SK-N-SH (cell line): ENCODE results near the gene GTF3C1. TPM values are rescaled to one million over a fixed set of nuclear protein-coding genes. Genes with fewer than 3 reads are reported as not detected.

Experiments used
- CTCF ChIA-PET: fragments of 300-600, 350-600 bp; formaldehyde crosslinking; extraction: SDS; loops from one replicate; lab custom pipeline; 2021; lab: Yijun Ruan, JAX
- POLR2A ChIA-PET: fragments of 350-600 bp; sonication (Branson Sonifier 250); formaldehyde crosslinking; extraction: SDS; loops from one replicate; lab custom pipeline; 2020; ENCODE audit warnings: antibody characterized with exemption, inconsistent platforms; lab: Yijun Ruan, JAX
- DNase-seq: peaks from one replicate; pipeline ENCODE4 v3.0.0; 2012
- H2AFZ ChIP-seq: fragments of 200-600 bp; sonication (generic); 2 replicates; pipeline ENCODE4 v1.8.1; 2016; ENCODE audit warnings: antibody characterized with exemption, mild to moderate bottlenecking, low read depth
- H3F3A ChIP-seq: fragments of 200-600 bp; sonication (generic); replicated peaks from 2 replicates; pipeline ENCODE3; 2016; ENCODE audit warnings: antibody characterized with exemption, mild to moderate bottlenecking; ENCODE audit not compliant: insufficient read depth
- H3K27ac ChIP-seq, 2 experiments: fragments of 200-500 bp in 1 of 2; fragments of 200-600 bp in 1 of 2; sonication (Bioruptor generic) in 1 of 2; sonication (generic), shearing (Covaris generic) in 1 of 2; 2 replicates each; pipeline versions ENCODE4 v1.5.1 to v1.6.1; 2014 to 2016; ENCODE audit warnings: low read depth in 2 of 2, inconsistent platforms in 1 of 2, low read length in 1 of 2, mild to moderate bottlenecking in 1 of 2, mixed read lengths in 1 of 2
- H3K27me3 ChIP-seq: fragments of 200-600 bp; sonication (generic), shearing (Covaris generic); 2 replicates; pipeline ENCODE4 v1.6.1; 2016; ENCODE audit warnings: mixed run types; ENCODE audit not compliant: insufficient read depth
- H3K36me3 ChIP-seq, 2 experiments: fragments of 200-500 bp in 1 of 2; fragments of 200-600 bp in 1 of 2; sonication (Bioruptor generic) in 1 of 2; sonication (generic) in 1 of 2; replicated peaks in 1 of 2; 2 replicates each; pipeline versions ENCODE3 to v1.5.1; 2014 to 2016; ENCODE audit warnings: low read length in 1 of 2, mild to moderate bottlenecking in 1 of 2; ENCODE audit not compliant: insufficient read depth in 2 of 2, control insufficient read depth in 1 of 2
- H3K4me1 ChIP-seq, 2 experiments: fragments of 200-500 bp in 1 of 2; fragments of 200-600 bp in 1 of 2; sonication (Bioruptor generic) in 1 of 2; sonication (generic), shearing (Covaris generic) in 1 of 2; 2 replicates each; pipeline versions ENCODE4 v1.5.1 to v1.6.1; 2014 to 2016; ENCODE audit warnings: low read depth in 1 of 2, low read length in 1 of 2, mixed run types in 1 of 2; ENCODE audit not compliant: insufficient read depth in 2 of 2, control insufficient read depth in 1 of 2
- H3K4me2 ChIP-seq: fragments of 200-600 bp; sonication (generic), shearing (Covaris generic); 2 replicates; pipeline ENCODE4 v1.6.1; 2017; ENCODE audit warnings: mixed run types
- H3K4me3 ChIP-seq, 2 experiments: fragments of 200-500 bp in 1 of 2; fragments of 200-600 bp in 1 of 2; sonication (Bioruptor generic) in 1 of 2; sonication (generic), shearing (Covaris generic) in 1 of 2; 2 replicates each; pipeline versions ENCODE4 v1.5.1 to v1.8.1; 2014 to 2016; ENCODE audit warnings: low read depth in 2 of 2, inconsistent platforms in 1 of 2, low read length in 1 of 2, mild to moderate bottlenecking in 1 of 2, mixed read lengths in 1 of 2, moderate library complexity in 1 of 2
- H3K79me2 ChIP-seq: fragments of 200-600 bp; sonication (generic); 2 replicates; pipeline ENCODE4 v1.8.1; 2017; ENCODE audit warnings: mild to moderate bottlenecking; ENCODE audit not compliant: insufficient read depth
- H3K9ac ChIP-seq: fragments of 200-600 bp; sonication (generic); 2 replicates; pipeline ENCODE4 v1.6.1; 2017; ENCODE audit warnings: mixed run types
- H3K9me2 ChIP-seq: fragments of 200-600 bp; sonication (generic); 2 replicates; pipeline ENCODE4 v1.6.1; 2017; ENCODE audit warnings: mixed run types
- H3K9me3 ChIP-seq: fragments of 200-600 bp; sonication (generic); 2 replicates; pipeline ENCODE4 v1.6.1; 2017; ENCODE audit warnings: mixed run types, mild to moderate bottlenecking, moderate library complexity
- H4K20me1 ChIP-seq: fragments of 200-600 bp; sonication (generic); 2 replicates; pipeline ENCODE4 v1.6.1; 2017; ENCODE audit warnings: mild to moderate bottlenecking, mixed run types; ENCODE audit not compliant: insufficient read depth
- CHD2 ChIP-seq: fragments of 150-350 bp; IDR thresholded peaks from 2 replicates; pipeline ENCODE4 v1.6.1; 2018; ENCODE audit warnings: low read length; ENCODE audit not compliant: partially characterized antibody
- CTCF ChIP-seq: fragments of 200-600 bp; sonication (generic); IDR thresholded peaks from 2 replicates; pipeline ENCODE4 v1.6.1; 2017; ENCODE audit warnings: antibody characterized with exemption, mild to moderate bottlenecking, moderate library complexity
- GATA2 ChIP-seq: sonication (generic); formaldehyde crosslinking; IDR thresholded peaks from 2 replicates; pipeline ENCODE4 v1.5.0; 2020; ENCODE audit warnings: mild to moderate bottlenecking, missing genetic modification reagents
- IRF3 ChIP-seq: fragments of 150-350 bp; IDR thresholded peaks from 2 replicates; pipeline ENCODE4 v1.6.1; 2016; ENCODE audit warnings: mild to moderate bottlenecking, low read depth, low read length
- MAX ChIP-seq: IDR thresholded peaks from 2 replicates; pipeline ENCODE4 v1.4.0; 2012; ENCODE audit warnings: low read depth
- NRF1 ChIP-seq: IDR thresholded peaks from 2 replicates; pipeline ENCODE4 v1.6.1; 2012; ENCODE audit warnings: low read depth, mild to moderate bottlenecking, low read length
- RXRA ChIP-seq: IDR thresholded peaks from 2 replicates; pipeline ENCODE4 v1.4.0; 2012; ENCODE audit warnings: low read depth, mild to moderate bottlenecking, borderline replicate concordance
- SIN3A ChIP-seq: IDR thresholded peaks from 2 replicates; pipeline ENCODE4 v1.6.1; 2012; ENCODE audit warnings: low read depth, mild to moderate bottlenecking, low read length, moderate library complexity, borderline replicate concordance
- TCF12 ChIP-seq: IDR thresholded peaks from 2 replicates; pipeline ENCODE4 v1.4.0; 2012
- TEAD4 ChIP-seq: IDR thresholded peaks from 2 replicates; pipeline ENCODE4 v1.4.0; 2012; ENCODE audit warnings: mild to moderate bottlenecking, borderline replicate concordance; ENCODE audit not compliant: insufficient read depth
- USF1 ChIP-seq: IDR thresholded peaks from 2 replicates; pipeline ENCODE4 v1.4.0; 2012; ENCODE audit warnings: low read depth, borderline replicate concordance
- USF2 ChIP-seq: fragments of 150-350 bp; IDR thresholded peaks from 2 replicates; pipeline ENCODE4 v1.6.1; 2017; ENCODE audit warnings: antibody characterized with exemption, low read length, low read depth, borderline replicate concordance
- YY1 ChIP-seq: IDR thresholded peaks from 2 replicates; pipeline ENCODE4 v1.4.0; 2012; ENCODE audit warnings: low read depth, mild to moderate bottlenecking
- ZBTB33 ChIP-seq: IDR thresholded peaks from 2 replicates; pipeline ENCODE4 v1.4.0; 2012; ENCODE audit warnings: low read depth, borderline replicate concordance
- WGBS: methylation state at CpG from one replicate; pipeline ENCODE4 v1.1.6; 2017; ENCODE audit warnings: low lambda C conversion rate; 5-methylcytosine and 5-hydroxymethylcytosine counted together
- polyA plus RNA-seq, 3 experiments: library from polyadenylated mRNA; depleted of rRNA; stranded (reverse); fragments of >200 nt; gene quantifications; 2 replicates each; pipeline ENCODE4 v1.2.3, GENCODE V29; 2012

GTF3C1 gene
- polyA plus RNA-seq, 1 of the 3 experiments (the other 2 are of a cell fraction): 47.2 TPM

GRCh38 chr16:27499659-27500055, 50.1 kb downstream of the GTF3C1 start:
- POLR2A ChIA-PET: interaction anchor here (0.6 kb wide), 1 partner anchor 38 kb away, joined by 3 read pairs; no protein-coding TSS in a partner anchor
- Histone ChIP-seq H3K4me1 (no peaks in the 10 kb centered on the region), H3K4me3 (no peak overlapping the region), H3K9me3 (no peaks in the 10 kb centered on the region), H3K9me2 (no peaks in the 10 kb centered on the region), H4K20me1 (no peaks in the 10 kb centered on the region), H3K36me3 (peaks cover 28 to 94% of the 10 kb centered on the region in 2 experiments), H3K27ac (no peak overlapping the region), H3F3A (no peaks in the 10 kb centered on the region), H3K9ac (no peak overlapping the region), H2AFZ (no peak overlapping the region), H3K27me3 (no peaks in the 10 kb centered on the region), H3K79me2 (no peaks in the 10 kb centered on the region), H3K4me2 (no peak overlapping the region)
- WGBS: 97% methylated on average over 9 of the region's 9 CpGs
- TF ChIP-seq GATA2: no peak
- TF ChIP-seq TCF12: no peak
- TF ChIP-seq MAX: no peak
- no peak for TF ChIP-seq IRF3
- TF ChIP-seq YY1: no peak
- no peak for TF ChIP-seq NRF1
- no peak for TF ChIP-seq USF2
- TF ChIP-seq CHD2: no peak
- no peak for TF ChIP-seq CTCF
- no peak for TF ChIP-seq RXRA
- TF ChIP-seq TEAD4: no peak
- TF ChIP-seq USF1: no peak
- no peak for TF ChIP-seq SIN3A
- no peak for TF ChIP-seq ZBTB33
- CTCF ChIA-PET: interaction anchor here (2.0 kb wide), 1 partner anchor 17 kb away, joined by 5 read pairs; no protein-coding TSS in a partner anchor
- no peak for DNase-seq
